HG02678 (cell line): ENCODE measurements around the gene SKIC8.
"Not testable (repeated sequence)": the region's sequence is repeated elsewhere in the genome, so short reads cannot be mapped to it uniquely, and the experiment has no call there.

Source experiments
- ATAC-seq: cut with Tn5 transposase; IDR thresholded peaks from one replicate; pipeline ENCODE4 v1.9.1; 2021; ENCODE audit warnings: mild to moderate bottlenecking, moderate library complexity; ENCODE audit not compliant: unreplicated experiment

The SKIC8 gene

DNA sequence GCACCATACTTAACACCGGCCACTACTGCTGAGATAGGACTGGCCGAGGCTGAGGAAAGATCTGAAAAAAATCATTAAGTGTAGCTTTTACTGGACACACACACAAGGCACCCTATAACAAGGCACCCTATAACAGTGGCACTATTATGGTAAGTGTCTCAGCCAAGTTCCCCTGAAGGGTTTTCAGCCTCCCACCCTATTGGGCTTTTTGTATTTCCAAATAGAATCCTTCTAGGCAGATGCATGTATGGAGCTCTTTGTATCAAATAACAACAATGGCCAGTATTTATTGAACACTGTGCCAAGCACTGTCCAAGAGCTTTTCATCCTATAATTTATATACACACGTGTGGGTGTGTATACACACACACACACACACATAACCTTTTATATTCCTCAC is 41.7 kb downstream of the SKIC8 start:
- no peak for ATAC-seq

DNA sequence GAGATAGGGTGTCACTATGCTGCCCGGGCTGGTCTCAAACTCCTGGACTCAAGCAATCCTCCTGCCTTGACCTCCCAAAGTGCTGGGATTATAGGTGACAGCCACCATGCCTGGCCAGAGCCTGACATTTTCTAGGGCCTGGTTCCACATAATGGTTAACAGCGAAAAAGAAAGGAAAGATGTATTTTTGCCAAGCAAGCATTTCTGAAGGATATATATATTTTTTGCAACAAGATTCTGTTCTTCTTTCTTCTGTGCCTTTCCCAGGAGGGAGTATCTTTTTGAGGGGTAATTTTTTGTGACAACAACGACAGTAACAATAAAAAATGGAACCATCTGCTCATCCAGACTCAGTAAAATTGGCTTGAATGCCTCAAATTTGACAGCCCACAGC is 43.4 kb downstream of the SKIC8 start:
- no peak for ATAC-seq

DNA sequence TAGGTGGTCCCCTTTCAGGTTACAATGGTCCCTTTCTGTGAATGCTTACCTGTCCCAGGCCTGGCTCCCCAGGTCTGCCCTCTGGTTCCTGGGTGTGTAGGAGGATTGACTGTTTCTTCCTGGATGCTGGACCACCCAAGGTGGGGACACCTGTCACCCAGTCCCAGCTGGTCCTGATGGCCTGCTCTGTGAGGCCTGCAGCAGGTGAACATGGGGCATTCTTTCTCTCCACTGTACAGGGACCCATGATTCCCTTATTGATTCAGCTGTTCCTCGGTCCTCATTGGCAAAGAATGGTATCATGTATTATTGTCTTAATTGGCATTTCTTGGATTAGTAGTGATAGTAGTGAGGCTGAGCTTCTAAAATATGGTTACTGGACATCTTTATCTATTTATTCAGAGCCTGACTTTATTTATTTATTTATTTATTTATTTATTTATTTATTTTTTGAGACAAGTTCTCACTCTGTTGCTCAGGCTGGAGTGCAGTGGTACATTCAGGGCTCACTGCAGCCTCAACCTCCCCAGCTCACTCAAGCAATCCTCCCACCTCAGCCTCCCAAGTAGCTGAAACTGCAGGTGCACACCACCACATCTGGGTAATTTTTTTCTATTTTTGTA is 43.9 kb downstream of the SKIC8 start:
- no peak for ATAC-seq

DNA sequence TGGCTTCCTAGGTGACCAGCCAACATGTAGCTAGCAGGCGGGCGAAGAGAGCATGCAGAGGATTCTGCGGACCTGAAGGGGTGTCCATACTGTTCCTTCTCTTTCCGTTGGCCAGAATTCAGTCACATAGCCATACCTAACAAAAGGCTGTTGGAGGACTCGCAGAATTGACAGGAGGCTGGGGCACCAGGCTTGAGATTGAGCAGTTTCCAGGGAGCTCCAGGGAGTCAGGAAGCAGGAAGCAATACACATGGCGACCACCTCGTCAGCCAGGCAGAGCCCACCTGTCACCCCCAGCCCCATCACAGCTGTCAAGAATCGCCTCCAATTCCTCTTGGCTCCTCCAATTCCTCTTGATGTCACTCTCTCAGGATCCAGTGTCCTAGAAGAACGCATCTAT is 48.3 kb downstream of the SKIC8 start:
- no peak for ATAC-seq

DNA sequence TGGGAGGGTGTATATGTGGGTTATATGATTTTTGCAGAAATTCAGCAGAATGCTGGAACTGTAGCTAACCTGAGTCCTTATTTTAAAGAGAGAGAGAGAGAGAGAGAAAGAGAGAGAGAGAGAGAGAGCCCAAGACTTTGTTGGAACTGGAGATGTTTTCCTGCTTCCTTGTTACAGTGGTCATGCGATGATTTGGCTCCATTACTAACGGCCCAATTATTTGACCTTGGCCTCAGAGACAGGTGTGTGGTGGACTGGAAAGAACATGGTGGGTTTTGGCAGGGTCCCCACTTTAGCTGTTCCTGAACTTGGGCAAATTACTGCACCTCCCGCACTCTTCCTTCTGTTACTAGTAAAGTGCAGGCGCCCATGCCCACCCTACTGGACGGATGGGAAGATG is 50.3 kb downstream of the SKIC8 start:
- ATAC-seq, result no peak

DNA sequence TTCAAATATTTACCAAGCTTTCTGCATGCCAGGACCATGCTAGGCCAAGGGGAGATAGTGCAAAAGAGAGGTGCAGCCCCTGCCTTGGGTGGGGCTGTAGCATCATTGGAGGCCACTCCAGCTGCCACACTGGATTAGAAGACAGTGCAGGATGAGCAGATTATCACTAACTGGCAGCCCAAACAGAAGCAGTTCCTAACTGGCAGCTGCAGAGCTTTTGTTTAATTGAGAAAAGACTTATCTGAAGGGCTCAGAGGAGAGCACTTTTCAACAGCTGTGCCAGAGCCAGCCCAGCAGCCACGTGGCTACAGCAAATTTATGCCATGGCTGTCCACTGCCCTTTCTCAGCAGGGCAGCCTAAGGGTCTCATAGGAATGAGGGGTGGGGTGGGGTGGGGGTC is 51.5 kb downstream of the SKIC8 start:
- ATAC-seq, result no peak

DNA sequence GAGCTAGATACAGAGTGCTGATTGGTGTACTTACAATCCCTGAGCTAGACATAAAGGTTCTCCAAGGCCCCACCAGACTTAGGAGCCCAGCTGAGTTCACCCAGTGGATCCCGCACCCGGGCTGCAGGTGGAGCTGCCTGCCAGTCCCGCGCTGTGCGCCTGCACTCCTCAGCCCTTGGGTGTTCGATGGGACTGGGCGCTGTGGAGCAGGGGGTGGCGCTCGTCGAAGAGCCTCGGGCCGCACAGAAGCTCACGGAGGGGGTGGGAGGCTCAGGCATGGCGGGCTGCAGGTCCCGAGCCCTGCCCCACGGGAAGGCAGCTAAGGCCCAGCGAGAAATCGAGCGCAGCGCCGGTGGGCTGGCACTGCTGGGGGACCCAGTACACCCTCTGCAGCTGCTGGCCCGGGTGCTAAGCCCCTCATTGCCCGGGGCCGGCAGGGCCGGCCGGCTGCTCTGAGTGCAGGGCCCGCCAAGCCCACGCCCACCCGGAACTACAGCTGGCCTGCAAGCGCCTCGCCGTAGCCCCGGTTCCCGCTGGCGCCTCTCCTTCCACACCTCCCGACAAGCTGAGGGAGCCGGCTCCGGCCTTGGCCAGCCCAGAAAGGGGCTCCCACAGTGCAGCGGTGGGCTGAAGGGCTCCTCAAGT is 53.3 kb downstream of the SKIC8 start:
- ATAC-seq, result not testable (repeated sequence)

DNA sequence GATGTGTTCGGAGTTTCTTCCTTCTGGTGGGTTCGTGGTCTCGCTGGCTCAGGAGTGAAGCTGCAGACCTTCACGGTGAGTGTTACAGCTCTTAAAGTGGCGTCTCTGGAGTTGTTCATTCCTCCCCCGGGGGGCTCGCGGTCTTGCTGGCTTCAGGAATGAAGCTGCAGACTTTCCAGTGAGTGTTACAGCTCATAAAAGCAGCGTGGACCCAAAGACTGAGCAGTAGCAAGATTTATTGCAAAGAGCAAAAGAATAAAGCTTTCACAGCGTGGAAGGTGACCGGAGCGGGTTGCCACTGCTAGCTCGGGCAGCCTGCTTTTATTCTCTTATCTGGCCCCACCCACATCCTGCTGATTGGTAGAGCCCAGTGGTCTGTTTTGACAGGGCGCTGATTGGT is 54.0 kb downstream of the SKIC8 start:
- ATAC-seq, result not testable (repeated sequence)

DNA sequence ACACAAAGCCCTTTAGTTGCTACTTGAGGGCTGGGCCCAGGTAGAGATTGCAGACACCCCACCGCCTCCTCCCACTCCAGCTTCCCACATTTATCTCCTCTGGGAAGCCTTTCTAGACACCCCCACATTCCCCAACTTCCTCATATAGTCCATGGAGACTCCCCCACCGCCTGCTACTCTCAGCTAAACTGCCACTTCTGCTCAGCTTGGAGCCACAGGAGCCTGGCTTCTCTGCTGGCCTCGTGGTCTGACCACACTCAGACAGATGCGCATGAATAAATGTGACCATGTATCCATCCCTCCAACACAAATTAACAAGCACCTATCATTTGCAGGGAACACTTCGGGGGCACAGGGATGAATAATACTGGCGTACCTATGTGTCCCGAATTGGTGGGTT is 54.5 kb downstream of the SKIC8 start:
- ATAC-seq, result no peak

DNA sequence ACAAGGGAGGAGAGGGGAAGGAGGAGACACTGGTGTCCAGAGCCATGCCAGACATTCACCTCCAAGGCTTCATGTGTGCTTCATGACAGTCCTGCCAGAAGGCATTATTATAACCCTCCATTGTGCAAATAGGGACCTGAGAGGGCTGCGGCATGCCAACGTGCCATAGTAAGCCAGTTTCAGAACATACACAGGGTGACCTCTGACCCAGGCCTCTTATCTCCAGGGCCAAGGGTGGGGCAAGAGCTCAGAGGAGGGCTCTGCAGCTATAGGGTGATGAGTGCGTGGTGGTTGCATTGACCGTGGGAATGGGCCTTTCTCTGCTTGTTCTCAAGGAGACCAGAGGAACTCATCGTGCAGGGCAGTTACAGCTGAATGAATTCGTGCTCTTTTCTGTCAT is 55.3 kb downstream of the SKIC8 start:
- no peak for ATAC-seq

DNA sequence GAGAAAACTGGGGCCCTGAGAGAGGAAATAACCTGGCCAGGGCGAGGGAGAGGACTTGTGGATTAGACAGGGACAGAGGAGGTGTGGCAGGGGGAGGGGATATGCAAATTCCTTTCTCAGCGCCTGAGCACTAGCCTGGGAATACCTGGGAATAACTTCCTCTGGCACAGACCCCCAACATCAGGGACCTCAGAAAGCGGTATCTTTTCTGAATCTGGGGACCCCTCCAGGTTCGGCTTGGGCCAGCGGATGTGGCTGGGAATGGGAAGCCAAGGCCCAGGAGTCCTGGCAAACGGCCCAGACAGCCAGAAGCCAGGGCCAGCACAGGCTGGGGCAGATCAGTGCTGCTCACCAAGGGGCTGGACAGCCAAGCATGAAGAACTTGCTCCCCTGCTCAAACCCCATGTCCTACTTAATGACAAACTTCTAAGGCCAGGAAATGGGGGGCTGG is 55.9 kb downstream of the SKIC8 start:
- ATAC-seq, result no peak

DNA sequence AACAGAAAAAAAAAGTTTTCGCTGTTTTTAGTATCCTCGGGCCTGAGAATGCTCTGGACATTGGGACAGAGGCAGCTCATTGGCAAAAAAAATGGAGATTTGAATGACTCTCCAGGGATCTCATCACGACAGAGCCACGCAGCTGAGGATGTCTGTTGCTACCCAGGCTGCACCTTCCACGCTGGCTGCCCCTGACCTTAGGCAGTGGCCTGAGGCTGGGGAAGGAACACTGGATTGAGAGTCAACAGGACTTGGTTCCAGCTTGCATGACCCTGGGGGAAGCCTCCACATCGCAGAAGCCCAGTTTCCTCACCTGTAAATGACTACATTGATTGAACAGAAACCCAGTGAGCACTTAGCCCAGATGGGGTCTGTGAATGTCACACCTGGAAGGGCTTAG is 56.4 kb downstream of the SKIC8 start:
- no peak for ATAC-seq

DNA sequence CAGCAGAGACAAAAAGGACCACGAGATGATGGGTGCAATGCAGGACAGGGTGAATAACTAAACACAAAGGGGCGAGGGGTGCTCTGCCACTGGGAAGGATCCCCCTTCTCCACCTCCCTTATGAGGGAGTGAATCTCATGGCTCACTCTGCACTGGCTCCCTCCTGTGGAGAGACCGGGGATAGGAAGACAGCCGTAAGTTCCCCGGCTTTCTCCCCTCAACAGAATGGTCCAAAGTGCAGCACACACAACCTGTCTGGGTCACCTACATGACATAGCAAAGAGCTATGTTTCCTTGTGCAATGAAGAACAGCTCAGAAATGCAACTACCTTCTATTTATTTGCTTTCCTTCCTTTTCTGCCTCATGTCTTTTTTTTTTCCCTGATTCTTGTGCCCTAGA is 57.3 kb downstream of the SKIC8 start:
- ATAC-seq, result no peak

DNA sequence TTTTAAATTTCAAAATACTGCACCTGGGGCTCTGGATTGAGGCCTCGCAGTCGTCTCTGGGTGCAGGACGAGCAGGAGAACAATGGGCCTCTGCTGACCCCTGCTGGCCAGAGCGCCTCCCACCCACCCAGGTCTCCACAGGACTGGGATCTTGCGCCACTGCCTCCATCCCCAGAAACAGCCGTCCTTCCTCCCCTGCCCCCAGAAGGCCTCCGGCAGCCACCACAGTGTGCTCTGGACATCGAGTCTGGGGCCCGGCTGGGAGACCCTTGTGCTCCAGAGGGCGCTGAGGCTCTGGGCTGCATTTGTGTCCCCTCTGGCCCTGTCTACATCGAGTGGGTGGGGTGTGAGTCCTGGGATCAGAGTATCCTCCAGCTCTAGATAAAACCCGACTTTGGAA is 58.4 kb downstream of the SKIC8 start:
- no peak for ATAC-seq

DNA sequence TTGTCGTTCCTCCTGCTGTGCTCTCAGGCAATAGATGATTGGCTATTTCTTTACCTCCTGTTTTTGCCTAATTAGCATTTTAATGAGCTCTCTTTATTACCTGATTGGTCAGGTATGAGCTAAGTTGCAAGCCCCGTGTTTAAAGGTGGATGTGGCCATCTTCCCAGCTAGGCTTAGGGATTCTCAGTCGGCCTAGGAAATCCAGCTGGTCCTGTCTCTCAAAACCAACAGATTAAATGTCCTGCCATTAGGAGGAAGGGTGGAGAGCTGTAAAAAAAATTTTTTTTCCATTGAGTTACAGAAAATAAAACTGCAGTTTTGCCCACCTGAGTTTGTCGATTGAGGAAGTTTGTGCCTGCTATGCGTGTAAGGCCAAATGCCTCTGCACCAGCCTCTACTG is 59.6 kb downstream of the SKIC8 start:
- no peak for ATAC-seq

DNA sequence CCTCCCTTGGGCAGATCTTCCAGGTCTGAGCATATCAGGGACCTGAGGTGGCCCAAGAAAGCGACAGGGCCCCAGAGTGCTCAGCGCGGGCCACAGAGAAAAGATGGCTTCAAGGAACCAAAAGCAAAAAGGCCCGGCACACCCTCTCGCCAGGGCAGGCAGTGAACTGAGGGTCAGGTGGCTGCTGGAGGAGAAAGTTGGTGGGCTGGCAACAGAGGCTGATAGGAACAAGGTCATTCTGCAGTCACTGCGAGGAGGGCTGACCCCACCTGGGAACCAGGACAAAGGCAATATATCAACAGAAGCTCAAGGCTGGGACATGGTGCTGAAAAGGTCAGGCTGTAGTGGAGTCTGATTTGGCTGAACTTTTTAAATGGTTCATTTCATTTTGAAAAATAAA is 62.3 kb downstream of the SKIC8 start:
- ATAC-seq, result no peak

DNA sequence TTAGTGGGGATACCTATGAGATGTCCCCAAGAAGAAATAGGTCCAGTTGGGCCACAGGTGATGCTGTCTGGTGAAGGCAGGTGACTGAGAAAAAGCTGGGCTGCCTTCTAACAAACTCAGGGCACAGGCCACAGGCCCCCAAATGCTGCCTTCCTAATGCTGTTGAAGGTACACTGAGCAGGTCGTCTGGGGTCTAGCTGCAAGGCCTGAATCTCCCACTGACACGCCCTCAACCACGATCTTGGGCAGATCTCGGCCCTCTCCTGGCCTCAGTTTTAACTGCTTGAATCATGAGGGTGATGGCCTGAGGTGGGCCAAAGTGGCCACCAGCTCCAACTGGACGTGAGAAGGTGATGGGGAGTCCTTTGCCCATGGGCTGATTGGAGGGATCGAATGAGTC is 62.9 kb downstream of the SKIC8 start:
- ATAC-seq, result no peak

DNA sequence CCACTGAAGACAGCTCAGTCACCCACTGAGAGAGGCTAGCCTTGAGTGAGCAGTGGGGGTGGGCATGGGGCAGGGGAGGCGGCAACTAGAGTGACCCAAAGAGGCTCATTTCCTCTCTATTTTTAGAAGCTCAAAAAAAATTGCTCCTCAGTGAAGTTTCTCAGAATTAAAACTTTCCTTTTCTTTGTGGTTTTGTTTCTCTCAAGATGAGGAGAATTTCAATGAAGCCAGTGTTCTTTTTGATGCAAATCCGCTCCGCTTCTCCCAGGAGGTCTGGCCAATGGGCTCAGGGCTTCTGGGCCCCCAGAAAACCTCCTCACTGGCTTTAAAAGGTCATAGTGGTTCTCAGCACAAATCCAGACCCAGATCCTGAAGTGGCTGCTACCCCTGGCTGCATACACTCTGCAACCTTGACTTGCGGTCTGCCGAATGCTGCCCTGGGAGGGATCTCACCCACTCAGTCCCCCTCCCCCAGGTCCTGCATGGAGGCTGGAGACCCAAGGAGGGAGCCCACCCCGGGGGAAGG is 64.8 kb downstream of the SKIC8 start, which contains the start of gene ACSBG1:
TSS of gene ACSBG1 (minus strand) at position 51 of the 526 bp plus-strand sequence. CDS start 64 bp downstream, outside the sequence.
- ATAC-seq, result no peak

DNA sequence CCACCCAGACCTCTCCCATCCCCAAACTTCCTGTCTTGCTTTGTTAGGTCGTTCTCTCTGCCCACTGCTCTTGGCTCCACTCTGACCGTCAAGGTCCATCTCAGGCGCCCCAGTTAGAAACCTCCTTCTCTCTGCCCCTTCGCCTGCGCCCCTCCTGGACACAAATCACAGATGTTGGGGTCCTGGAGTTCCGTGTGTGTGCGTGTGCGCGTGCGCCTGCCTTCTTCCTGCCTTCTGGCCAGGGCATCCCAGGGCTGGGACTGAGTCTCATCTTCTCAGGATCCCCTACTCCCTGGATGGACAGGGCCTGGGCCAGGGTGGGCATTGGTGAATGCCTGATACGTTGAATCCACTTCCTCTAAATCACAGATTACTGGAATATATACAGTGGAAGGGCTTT is 65.9 kb downstream of the SKIC8 start:
- ATAC-seq, result no peak
